PC-3 (cell line): Measurements from ENCODE around the gene RSU1.

Source experiments
- EZH2 ChIP-seq: fragments of 300-600 bp; sonication (generic); IDR thresholded peaks from one replicate; pipeline ENCODE4 v1.6.1; 2017; ENCODE audit warnings: antibody characterized with exemption, mild to moderate bottlenecking, low read length; ENCODE audit not compliant: unreplicated experiment
- TF ChIP-seq, protein P1 (sequence below): fragments of 300-600 bp; sonication (generic); conservative IDR thresholded peaks from 2 replicates; pipeline ENCODE4 v1.5.1; 2017; ENCODE audit warnings: antibody characterized with exemption, low read depth, mild to moderate bottlenecking, low read length

DNA sequence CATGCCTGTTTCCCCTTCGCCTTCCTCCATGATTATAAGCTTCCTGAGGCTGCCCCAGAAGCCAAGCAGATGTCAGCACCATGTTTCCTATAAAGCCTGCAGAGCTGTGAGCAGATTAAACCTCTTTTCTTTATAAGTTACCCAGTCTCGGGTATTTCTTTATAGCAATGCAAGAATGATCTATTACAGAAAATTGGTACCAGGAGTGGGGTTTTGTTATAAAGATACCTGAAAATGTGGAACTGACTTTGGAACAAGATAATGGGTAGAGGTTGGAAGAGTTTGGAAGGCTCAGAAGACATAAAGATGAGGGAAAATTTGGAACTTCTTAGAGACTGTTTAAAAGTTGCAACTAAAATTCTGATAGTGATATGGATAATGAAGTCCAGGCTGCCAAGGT lies 4.8 kb upstream of the RSU1 start:
- TF ChIP-seq EZH2 = no peak
- TF ChIP-seq, protein P1, sequence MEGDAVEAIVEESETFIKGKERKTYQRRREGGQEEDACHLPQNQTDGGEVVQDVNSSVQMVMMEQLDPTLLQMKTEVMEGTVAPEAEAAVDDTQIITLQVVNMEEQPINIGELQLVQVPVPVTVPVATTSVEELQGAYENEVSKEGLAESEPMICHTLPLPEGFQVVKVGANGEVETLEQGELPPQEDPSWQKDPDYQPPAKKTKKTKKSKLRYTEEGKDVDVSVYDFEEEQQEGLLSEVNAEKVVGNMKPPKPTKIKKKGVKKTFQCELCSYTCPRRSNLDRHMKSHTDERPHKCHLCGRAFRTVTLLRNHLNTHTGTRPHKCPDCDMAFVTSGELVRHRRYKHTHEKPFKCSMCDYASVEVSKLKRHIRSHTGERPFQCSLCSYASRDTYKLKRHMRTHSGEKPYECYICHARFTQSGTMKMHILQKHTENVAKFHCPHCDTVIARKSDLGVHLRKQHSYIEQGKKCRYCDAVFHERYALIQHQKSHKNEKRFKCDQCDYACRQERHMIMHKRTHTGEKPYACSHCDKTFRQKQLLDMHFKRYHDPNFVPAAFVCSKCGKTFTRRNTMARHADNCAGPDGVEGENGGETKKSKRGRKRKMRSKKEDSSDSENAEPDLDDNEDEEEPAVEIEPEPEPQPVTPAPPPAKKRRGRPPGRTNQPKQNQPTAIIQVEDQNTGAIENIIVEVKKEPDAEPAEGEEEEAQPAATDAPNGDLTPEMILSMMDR = no peak
